ENCODE data around the gene PDSS2.

PDSS2 gene

GRCh38 chr6:107248147-107248546 lies 211.2 kb downstream of the PDSS2 start:
- no peak for DNase-seq

DNA sequence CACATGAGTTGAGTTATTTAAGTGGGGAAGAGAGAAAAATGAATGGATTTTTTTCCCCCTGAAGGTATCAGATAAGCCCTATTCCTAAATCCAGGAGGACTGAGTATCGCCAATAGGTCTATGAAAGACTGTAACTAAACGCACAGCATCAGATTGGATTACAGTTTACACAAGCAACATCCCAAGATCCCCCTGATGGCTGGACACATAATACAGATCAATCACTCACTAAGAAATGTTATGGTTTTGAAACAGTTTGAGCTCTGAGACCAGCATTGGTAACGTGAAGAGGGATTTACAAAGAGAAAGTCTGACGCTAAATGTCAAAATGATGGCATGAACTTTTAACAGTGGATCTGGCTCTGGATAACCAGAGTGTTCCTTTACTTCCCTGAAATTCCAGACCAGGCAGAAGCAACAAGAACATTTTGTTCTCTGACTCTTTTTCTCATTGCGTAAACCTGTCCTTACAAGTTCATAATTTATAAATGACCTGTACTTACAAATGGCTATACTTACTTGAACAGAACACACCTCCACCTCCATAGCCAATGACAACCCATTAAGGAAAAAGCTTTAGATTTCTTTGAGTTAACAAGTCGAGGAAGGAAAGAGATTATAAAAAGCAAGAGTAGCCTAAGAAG lies 212.3 kb downstream of the PDSS2 start:
- DNase-seq: no peak

DNA sequence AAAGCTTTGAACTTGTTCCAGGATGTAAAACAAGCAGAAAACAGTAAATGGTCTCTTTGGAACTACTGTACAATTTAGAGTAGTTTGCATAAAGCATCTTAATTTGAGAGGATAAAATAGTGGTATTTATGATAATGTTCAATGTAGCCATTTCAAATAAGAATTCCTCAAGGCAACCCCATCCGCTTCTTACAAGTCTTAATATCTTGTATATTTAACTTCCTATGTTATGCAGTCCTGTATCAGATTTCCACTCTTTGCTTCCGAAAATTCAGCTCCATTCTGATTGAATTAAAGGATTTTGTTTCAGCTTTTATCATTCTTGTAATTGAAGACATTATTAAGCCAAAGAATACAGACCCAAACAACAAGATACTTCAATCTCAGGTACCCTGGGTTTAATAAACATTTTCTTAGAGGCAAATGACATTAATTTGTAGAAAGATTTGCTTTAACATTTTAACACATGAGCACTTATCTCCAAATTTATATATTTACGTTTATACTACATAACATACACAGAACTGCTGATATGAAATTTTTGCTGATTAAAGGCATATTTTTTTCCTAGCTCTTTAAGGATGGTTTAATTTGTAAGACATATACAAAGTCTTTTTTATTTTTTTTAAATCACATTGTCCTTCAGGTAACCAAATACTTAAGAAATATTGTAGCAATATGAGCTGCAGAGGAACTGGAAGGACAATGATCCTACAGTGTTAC lies 213.0 kb downstream of the PDSS2 start:
- no peak for DNase-seq

DNA sequence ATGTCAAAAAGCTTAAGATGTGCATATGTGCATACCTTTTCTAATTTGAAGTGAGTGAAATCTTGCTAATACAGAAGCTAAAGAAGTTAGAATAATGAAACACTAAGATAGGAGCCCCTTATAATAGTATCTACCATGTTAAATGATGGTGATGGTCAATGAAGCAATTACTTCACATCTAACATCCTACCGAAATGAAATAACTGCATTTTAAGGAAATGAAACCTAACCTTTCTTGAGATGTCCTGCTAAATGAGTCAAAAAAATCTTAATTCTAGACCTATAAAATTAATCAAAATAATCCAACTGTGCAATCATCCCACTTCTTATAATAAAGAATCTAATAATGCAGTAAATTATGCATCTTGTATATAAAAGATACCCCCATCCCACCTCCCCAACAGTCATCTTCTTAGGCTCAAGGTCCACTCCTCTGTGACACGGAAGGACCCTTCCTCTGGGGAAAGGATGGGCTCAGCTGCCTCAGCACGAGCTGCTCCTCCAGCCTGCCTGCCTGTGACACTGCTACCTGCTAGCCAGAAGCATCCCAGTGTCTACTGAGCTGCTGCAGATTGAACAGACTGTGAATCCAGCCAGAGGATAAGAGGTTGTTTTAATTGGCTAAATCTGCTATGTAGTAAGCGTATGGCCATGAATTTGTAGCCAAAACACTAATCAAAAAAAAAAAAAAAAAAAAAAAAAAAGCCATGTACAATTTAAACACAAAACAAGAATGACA lies 214.5 kb downstream of the PDSS2 start:
- DNase-seq: no peak

- DNase-seq: no peak
Observed at GRCh38 chr6:107244082-107244741, 215.2 kb downstream of the PDSS2 start.

DNA sequence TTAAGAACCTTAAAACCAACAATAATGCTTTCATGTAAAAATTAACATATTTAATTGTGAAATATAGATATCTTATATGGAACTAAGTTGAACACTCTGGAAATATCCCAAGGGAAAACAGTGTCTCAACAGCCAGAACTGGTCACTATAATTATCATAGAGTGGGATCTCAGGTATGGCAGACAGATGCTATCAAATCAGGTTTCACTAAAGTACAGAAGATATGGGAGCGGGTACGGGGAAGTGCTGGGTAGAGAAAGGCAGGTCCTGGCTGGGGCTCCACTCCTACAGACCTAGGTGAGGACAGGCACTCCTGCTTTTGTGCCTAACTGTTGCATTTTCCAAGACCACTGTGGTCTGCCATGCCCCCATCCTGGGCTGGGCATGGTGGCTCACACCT lies 215.9 kb downstream of the PDSS2 start:
- DNase-seq: no peak

DNA sequence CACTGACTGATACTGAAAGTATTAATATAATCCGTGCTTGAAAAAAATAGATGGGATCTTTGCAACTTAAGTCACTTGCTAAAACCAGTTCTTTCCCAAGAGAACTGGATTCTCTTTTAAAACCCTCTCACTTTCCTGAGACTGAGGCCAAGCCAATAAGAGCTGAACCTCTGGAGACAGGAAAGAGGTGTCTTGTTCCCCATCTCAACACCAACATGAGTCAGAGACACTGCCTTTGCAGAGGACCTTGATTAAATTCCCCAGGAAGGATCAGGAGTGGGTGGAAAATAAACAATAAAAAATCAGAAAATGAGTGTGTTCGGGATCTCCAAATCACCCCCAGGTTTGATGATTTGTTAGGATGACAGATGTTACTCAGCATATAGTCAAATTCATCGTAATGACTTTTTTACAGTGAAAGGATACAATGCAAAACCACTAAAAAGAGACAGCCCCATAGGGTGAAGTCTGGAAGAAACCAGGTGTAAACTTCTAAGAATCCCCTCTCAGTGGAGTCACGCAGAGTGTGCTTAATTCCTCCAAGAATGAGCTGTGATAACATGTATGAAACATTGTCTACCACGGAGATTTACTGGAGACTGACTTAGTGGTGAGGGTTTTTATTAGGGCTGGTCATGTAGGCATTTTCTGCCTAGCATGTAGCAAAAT lies 221.2 kb downstream of the PDSS2 start:
- DNase-seq: no peak

- no peak for DNase-seq
Observed at GRCh38 chr6:107235511-107235910, 223.9 kb downstream of the PDSS2 start.

DNA sequence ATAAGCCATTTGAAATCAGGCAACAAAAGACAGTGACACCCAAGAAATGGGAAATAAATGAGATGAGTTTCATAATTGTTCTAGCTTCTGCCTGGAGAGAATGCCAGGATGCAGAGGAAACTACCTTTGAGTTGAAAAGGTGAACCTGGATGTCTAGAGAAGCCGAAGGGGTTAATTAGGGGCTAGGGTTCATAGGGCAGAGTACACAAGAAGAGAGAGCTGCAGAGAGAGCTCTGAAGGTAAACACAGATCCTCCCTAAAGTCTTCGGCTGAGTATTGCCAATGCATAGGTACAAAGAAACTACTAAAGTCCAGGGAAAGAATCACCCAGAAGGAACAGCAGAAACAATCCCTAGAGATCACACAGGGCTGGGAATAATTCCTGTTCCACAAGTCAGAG lies 224.4 kb downstream of the PDSS2 start:
- no peak for DNase-seq

DNA sequence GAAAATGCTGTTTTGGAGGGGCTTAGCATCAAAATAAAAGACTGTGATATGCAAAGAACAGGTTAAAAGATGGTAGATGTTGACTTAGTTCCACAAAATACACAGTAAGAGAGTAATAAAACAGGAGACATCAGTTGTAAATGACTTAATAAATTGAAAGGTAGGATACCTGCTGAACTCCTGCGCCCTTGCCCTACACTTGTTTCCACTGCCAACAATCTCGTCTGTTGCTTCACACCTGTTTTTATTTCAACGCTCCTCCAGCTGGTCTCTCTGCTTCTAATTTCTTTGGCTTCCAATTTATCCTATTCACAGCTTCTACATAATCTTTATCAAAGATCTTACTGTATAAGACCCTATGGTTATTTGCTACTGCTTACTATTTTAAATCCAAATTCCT lies 228.1 kb downstream of the PDSS2 start:
- DNase-seq: no peak

GRCh38 chr6:107230448-107230847 lies 228.9 kb downstream of the PDSS2 start:
- no peak for DNase-seq

- DNase-seq: no peak
Observed at GRCh38 chr6:107230024-107230423, 229.3 kb downstream of the PDSS2 start.

DNA sequence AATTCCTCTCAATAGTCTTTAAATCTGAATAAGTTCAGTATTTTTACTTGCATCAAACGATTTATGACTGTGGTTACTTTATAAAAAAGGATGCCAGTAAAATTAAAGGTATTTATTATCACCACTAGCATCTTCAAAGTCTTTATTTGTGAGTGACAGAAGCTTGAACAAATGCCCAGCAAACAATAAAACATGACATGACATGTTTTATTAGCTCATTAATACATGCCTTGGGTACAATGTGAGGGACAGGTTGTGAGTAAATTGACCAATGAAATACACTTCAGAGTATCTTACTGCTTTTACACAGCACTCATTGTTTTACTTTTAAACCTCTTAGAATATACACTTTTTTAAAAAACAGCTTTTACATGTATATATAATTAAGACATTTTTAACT lies 230.6 kb downstream of the PDSS2 start:
- DNase-seq: no peak

DNA sequence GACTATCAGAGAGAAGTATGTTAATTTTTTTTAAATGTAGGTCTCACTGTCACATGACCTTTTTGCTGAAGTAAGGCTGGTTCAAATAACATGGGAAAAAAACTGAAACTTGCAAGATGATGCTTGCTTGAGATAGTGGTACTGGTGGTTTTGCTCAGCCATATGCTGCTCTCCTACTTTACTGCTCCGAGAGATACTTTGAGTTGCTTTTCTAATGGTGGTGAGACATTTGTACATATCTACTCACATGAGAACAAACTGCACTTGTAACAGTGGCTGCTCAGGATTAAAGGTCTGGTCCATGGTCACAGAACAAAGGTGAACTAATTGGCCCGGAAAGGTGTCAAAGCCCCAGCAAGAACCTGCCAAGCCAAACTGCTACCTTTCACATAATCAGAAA lies 237.8 kb downstream of the PDSS2 start:
- DNase-seq: no peak

DNA sequence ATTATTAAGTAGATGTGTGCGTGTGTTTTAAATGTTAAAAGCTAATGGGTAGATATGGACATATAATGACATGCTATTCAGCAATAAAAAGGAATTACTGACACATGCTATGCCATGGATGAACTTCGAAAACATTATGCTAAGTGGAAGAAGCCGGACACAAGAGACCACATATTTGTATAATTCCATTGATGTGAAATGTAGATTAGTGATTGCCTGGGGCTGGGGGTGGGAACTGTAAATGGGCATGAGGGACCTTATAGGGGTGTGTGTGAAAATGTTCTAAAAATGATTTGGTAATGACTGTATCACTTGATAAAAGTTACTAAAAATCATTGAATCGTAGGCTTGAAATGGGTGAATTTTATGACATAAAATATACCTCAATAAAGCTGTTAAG lies 239.5 kb downstream of the PDSS2 start:
- DNase-seq: no peak

DNA sequence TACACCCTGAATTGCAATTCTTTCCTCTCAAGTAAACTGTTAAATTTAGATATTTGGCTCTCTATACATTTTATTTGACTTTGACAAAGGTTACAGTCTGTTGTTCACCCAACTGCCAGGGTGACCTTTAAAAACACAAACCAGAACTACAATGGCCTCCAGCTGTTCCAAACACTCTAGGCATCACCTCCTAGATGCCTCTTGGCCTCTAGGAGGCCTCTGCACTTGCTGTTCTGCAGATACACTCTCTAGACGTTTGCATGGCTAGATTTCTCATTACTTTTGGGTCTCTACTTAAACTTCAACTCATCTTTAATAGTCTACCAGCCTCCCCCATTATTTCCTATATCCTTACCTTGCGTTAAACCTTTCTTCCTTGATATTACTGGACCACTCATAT lies 241.2 kb downstream of the PDSS2 start:
- no peak for DNase-seq

DNA sequence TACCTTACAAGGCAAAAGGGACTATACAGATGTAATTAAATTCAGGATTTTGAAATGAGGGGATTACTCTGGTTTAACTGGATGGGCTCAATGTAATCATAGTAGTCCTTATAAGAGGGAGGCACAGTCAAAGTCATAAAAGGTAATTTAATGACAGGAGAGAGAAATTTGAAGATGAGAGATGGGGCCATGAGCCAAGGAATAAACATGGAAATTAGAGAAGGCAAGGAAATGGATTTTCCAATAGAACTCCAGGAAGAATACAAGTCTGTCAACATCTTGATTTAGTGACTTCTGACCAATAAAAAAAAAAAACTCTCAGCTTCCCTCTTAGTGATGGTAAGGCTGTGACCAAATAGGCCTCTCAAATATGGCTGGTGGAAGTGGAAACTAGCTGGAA lies 242.1 kb downstream of the PDSS2 start:
- DNase-seq: no peak

- no peak for DNase-seq
Observed at GRCh38 chr6:107216197-107216933, 243.0 kb downstream of the PDSS2 start.

GRCh38 chr6:107215334-107215733 lies 244.0 kb downstream of the PDSS2 start:
- no peak for DNase-seq

DNA sequence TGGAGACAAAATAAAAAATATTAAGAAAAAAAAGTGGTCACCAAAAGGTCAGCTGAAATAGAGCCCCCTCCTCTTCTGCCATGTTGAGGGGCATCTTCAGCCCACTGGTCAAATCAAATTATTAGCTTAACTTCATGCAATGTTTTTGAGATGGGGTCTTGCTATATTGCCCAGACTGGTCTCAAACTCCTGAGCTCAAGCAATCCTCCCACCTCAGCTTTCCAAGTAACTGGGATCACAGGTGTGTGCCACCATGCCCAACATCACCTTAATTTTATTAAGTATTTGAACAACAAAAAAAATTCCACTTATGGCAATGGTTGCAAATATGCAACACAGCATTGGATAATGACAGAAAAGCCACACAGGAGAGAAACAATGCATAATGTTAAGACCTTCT lies 244.7 kb downstream of the PDSS2 start:
- DNase-seq: no peak

- DNase-seq: no peak
Observed at GRCh38 chr6:107209406-107210305, 249.7 kb downstream of the PDSS2 start.
